ENCODE measurements around the gene SMAP1.

GRCh38 chr6:70657706-70658105 lies 10.0 kb upstream of the SMAP1 start:
- TF ChIP-seq, protein P1, sequence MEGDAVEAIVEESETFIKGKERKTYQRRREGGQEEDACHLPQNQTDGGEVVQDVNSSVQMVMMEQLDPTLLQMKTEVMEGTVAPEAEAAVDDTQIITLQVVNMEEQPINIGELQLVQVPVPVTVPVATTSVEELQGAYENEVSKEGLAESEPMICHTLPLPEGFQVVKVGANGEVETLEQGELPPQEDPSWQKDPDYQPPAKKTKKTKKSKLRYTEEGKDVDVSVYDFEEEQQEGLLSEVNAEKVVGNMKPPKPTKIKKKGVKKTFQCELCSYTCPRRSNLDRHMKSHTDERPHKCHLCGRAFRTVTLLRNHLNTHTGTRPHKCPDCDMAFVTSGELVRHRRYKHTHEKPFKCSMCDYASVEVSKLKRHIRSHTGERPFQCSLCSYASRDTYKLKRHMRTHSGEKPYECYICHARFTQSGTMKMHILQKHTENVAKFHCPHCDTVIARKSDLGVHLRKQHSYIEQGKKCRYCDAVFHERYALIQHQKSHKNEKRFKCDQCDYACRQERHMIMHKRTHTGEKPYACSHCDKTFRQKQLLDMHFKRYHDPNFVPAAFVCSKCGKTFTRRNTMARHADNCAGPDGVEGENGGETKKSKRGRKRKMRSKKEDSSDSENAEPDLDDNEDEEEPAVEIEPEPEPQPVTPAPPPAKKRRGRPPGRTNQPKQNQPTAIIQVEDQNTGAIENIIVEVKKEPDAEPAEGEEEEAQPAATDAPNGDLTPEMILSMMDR (IDR thresholded peaks at IDR 0.05) = no peak
- TF ChIP-seq POLR2A (IDR thresholded peaks at IDR 0.05) = no peak

Measured in adrenal gland (tissue), 5 donors.